HepG2 (cell line): Measurements from ENCODE around the gene TROAP.

Source experiments
- BATF2 ChIP-seq: sonication (generic); formaldehyde crosslinking; IDR thresholded peaks from 2 replicates; pipeline ENCODE4 v1.8.0; 2022; ENCODE audit warnings: mild to moderate bottlenecking, missing genetic modification reagents, moderate library complexity
- CTCF ChIP-seq: sonication (generic); formaldehyde crosslinking; IDR thresholded peaks from 2 replicates; pipeline ENCODE4 v1.5.0; 2020; ENCODE audit warnings: mild to moderate bottlenecking, missing genetic modification reagents, moderate library complexity
- EP300 ChIP-seq, 3 experiments: sonication (generic) in 1 of 3; formaldehyde crosslinking in 1 of 3; IDR thresholded peaks; 2 replicates each; pipeline versions ENCODE4 v1.5.1 to v1.6.1; 2011 to 2020; ENCODE audit warnings: low read depth in 2 of 3, low read length in 2 of 3, borderline replicate concordance in 1 of 3, improper control_type of control experiment in 1 of 3, mild to moderate bottlenecking in 1 of 3, missing genetic modification reagents in 1 of 3, moderate library complexity in 1 of 3
- KLF13 ChIP-seq: sonication (generic); formaldehyde crosslinking; IDR thresholded peaks from 2 replicates; pipeline ENCODE4 v1.4.0; 2020; ENCODE audit warnings: mild to moderate bottlenecking, missing genetic modification reagents
- RAD21 ChIP-seq: fragments of 450-650 bp; formaldehyde crosslinking; IDR thresholded peaks from 2 replicates; pipeline ENCODE4 v1.5.0; 2020; ENCODE audit warnings: mild to moderate bottlenecking
- RBFOX2 ChIP-seq: fragments of 200-400 bp; formaldehyde crosslinking; IDR thresholded peaks from 2 replicates; pipeline ENCODE4 v1.6.1; 2017; ENCODE audit warnings: low read depth, mild to moderate bottlenecking, low read length
- TCF7 ChIP-seq: sonication (generic); IDR thresholded peaks from 2 replicates; pipeline ENCODE4 v1.6.1; 2016; ENCODE audit warnings: antibody characterized with exemption, low read depth
- TFDP2 ChIP-seq: sonication (generic); formaldehyde crosslinking; IDR thresholded peaks from 2 replicates; pipeline ENCODE4 v1.4.0; 2020; ENCODE audit warnings: missing genetic modification reagents
- TOE1 ChIP-seq: sonication (generic); formaldehyde crosslinking; IDR thresholded peaks from 2 replicates; pipeline ENCODE4 v1.4.0; 2020; ENCODE audit warnings: mild to moderate bottlenecking, missing genetic modification reagents
- ZNF883 ChIP-seq: sonication (generic); formaldehyde crosslinking; IDR thresholded peaks from 2 replicates; pipeline ENCODE4 v1.5.1; 2020; ENCODE audit warnings: mild to moderate bottlenecking, missing genetic modification reagents; ENCODE audit errors: not compliant biosample characterization

GRCh38 chr12:49273726-49274395 is 49.2 kb upstream of the TROAP start:
- TF ChIP-seq ZNF883 (CRISPR knock-in tag), result no peak
- no peak for TF ChIP-seq TCF7
- no peak for TF ChIP-seq BATF2 (CRISPR knock-in tag)
- TF ChIP-seq CTCF, result no peak
- no peak for TF ChIP-seq RAD21 (CRISPR knock-in tag)
- no peak for TF ChIP-seq EP300 (IDR thresholded peaks at IDR 0.05; ENCODE audit: low read depth in 2 of 2, low read length in 2 of 2)
- no peak for TF ChIP-seq EP300 (CRISPR knock-in tag; IDR thresholded peaks at IDR 0.05; ENCODE audit: borderline replicate concordance)
- TF ChIP-seq RBFOX2, result peak; percentile 53; the same call in 1 of the 2 replicates
- no peak for TF ChIP-seq KLF13 (CRISPR knock-in tag)
- no peak for TF ChIP-seq TFDP2 (CRISPR knock-in tag)
- TF ChIP-seq TOE1 (CRISPR knock-in tag), result no peak
